ENCODE results near the gene EAF1. TPM values are rescaled to one million over a fixed set of nuclear protein-coding genes. Genes with fewer than 3 reads are reported as not detected.

EAF1 gene
- polyA plus RNA-seq, 2 donors = 3.2 to 6.3 TPM

GRCh38 chr3:15443826-15444524, 16.6 kb downstream of the EAF1 start:
- WGBS, 2 donors = 78 to 84% methylated on average over 4 of the region's 4 CpGs
- Histone ChIP-seq H3K4me3 (ENCODE audit: low read depth in 1 of 2, low read length in 2 of 2) (no peak overlapping the region), H3K4me1 (ENCODE audit: control insufficient read depth in 2 of 2, insufficient read depth in 2 of 2, low read length in 1 of 2) (no peaks in the 10 kb centered on the region), H3K9me3 (ENCODE audit: control insufficient read depth in 2 of 2, insufficient read depth in 1 of 2, low read depth in 1 of 2, low read length in 1 of 2) (no peaks in the 10 kb centered on the region), H3K27me3 (ENCODE audit: control insufficient read depth in 1 of 2, insufficient read depth in 2 of 2, low read length in 2 of 2) (no peaks in the 10 kb centered on the region), H3K36me3 (ENCODE audit: control insufficient read depth in 2 of 2, insufficient read depth in 2 of 2, low read length in 1 of 2) (peaks cover 16% of the 10 kb centered on the region in 2 donors), H3K27ac (ENCODE audit: low read depth in 2 of 2, low read length in 1 of 2) (no peak overlapping the region)

- Histone ChIP-seq H3K9me3 (ENCODE audit: control insufficient read depth in 2 of 2, insufficient read depth in 1 of 2, low read depth in 1 of 2, low read length in 1 of 2) (no peaks in the 10 kb centered on the region), H3K27me3 (ENCODE audit: control insufficient read depth in 1 of 2, insufficient read depth in 2 of 2, low read length in 2 of 2) (no peaks in the 10 kb centered on the region), H3K4me3 (ENCODE audit: low read depth in 1 of 2, low read length in 2 of 2) (no peak overlapping the region), H3K4me1 (ENCODE audit: control insufficient read depth in 2 of 2, insufficient read depth in 2 of 2, low read length in 1 of 2) (no peaks in the 10 kb centered on the region), H3K27ac (ENCODE audit: low read depth in 2 of 2, low read length in 1 of 2) (no peak overlapping the region), H3K36me3 (ENCODE audit: control insufficient read depth in 2 of 2, insufficient read depth in 2 of 2, low read length in 1 of 2) (no peaks in the 10 kb centered on the region)
- 88 to 91% methylated on average over 3 of the region's 3 CpGs for WGBS, 2 donors
These were observed 22.3 kb downstream of the EAF1 start for GRCh38 chr3:15449489-15450224.

GRCh38 chr3:15450438-15451215, 23.2 kb downstream of the EAF1 start:
- H3K27me3 ChIP-seq (ENCODE audit: control insufficient read depth in 1 of 2, insufficient read depth in 2 of 2, low read length in 2 of 2) = no peaks in the 10 kb centered on the region
- WGBS, 2 donors = 91 to 95% methylated on average over 12 of the region's 12 CpGs

GRCh38 chr3:15451216-15452113, 24.1 kb downstream of the EAF1 start:
- Histone ChIP-seq H3K9me3 (ENCODE audit: control insufficient read depth in 2 of 2, insufficient read depth in 1 of 2, low read depth in 1 of 2, low read length in 1 of 2) (no peaks in the 10 kb centered on the region), H3K4me1 (ENCODE audit: control insufficient read depth in 2 of 2, insufficient read depth in 2 of 2, low read length in 1 of 2) (no peaks in the 10 kb centered on the region), H3K27me3 (ENCODE audit: control insufficient read depth in 1 of 2, insufficient read depth in 2 of 2, low read length in 2 of 2) (no peaks in the 10 kb centered on the region), H3K4me3 (ENCODE audit: low read depth in 1 of 2, low read length in 2 of 2) (no peak overlapping the region), H3K27ac (ENCODE audit: low read depth in 2 of 2, low read length in 1 of 2) (no peak overlapping the region), H3K36me3 (ENCODE audit: control insufficient read depth in 2 of 2, insufficient read depth in 2 of 2, low read length in 1 of 2) (no peaks in the 10 kb centered on the region)
- 92% methylated on average over 18 of the region's 18 CpGs for WGBS, 2 donors

More at GRCh38 chr3:15450438-15451215, 23.2 kb downstream of the EAF1 start:
- H3K4me3 ChIP-seq (ENCODE audit: low read depth in 1 of 2, low read length in 2 of 2) = no peak overlapping the region
- H3K27ac ChIP-seq (ENCODE audit: low read depth in 2 of 2, low read length in 1 of 2) = no peak overlapping the region
- no peaks in the 10 kb centered on the region for H3K9me3 ChIP-seq (ENCODE audit: control insufficient read depth in 2 of 2, insufficient read depth in 1 of 2, low read depth in 1 of 2, low read length in 1 of 2)
- H3K36me3 ChIP-seq (ENCODE audit: control insufficient read depth in 2 of 2, insufficient read depth in 2 of 2, low read length in 1 of 2) = no peaks in the 10 kb centered on the region
- no peaks in the 10 kb centered on the region for H3K4me1 ChIP-seq (ENCODE audit: control insufficient read depth in 2 of 2, insufficient read depth in 2 of 2, low read length in 1 of 2)

GRCh38 chr3:15452156-15452555, 24.8 kb downstream of the EAF1 start:
- no peak overlapping the region for H3K4me3 ChIP-seq (ENCODE audit: low read depth in 1 of 2, low read length in 2 of 2)
- 83 to 89% methylated on average over 9 of the region's 9 CpGs for WGBS, 2 donors

GRCh38 chr3:15452961-15453360, 25.6 kb downstream of the EAF1 start:
- Histone ChIP-seq H3K9me3 (ENCODE audit: control insufficient read depth in 2 of 2, insufficient read depth in 1 of 2, low read depth in 1 of 2, low read length in 1 of 2) (no peaks in the 10 kb centered on the region), H3K36me3 (ENCODE audit: control insufficient read depth in 2 of 2, insufficient read depth in 2 of 2, low read length in 1 of 2) (no peaks in the 10 kb centered on the region), H3K27ac (ENCODE audit: low read depth in 2 of 2, low read length in 1 of 2) (no peak overlapping the region), H3K4me1 (ENCODE audit: control insufficient read depth in 2 of 2, insufficient read depth in 2 of 2, low read length in 1 of 2) (no peaks in the 10 kb centered on the region), H3K4me3 (ENCODE audit: low read depth in 1 of 2, low read length in 2 of 2) (no peak overlapping the region), H3K27me3 (ENCODE audit: control insufficient read depth in 1 of 2, insufficient read depth in 2 of 2, low read length in 2 of 2) (no peaks in the 10 kb centered on the region)
- WGBS, 2 donors = 85 to 92% methylated on average over 5 of the region's 5 CpGs

More at GRCh38 chr3:15452156-15452555, 24.8 kb downstream of the EAF1 start:
- Histone ChIP-seq H3K9me3 (ENCODE audit: control insufficient read depth in 2 of 2, insufficient read depth in 1 of 2, low read depth in 1 of 2, low read length in 1 of 2) (no peaks in the 10 kb centered on the region), H3K36me3 (ENCODE audit: control insufficient read depth in 2 of 2, insufficient read depth in 2 of 2, low read length in 1 of 2) (no peaks in the 10 kb centered on the region), H3K27ac (ENCODE audit: low read depth in 2 of 2, low read length in 1 of 2) (no peak overlapping the region), H3K27me3 (ENCODE audit: control insufficient read depth in 1 of 2, insufficient read depth in 2 of 2, low read length in 2 of 2) (no peaks in the 10 kb centered on the region), H3K4me1 (ENCODE audit: control insufficient read depth in 2 of 2, insufficient read depth in 2 of 2, low read length in 1 of 2) (no peaks in the 10 kb centered on the region)

- H3K36me3 ChIP-seq (ENCODE audit: control insufficient read depth in 2 of 2, insufficient read depth in 2 of 2, low read length in 1 of 2) = no peaks in the 10 kb centered on the region
- no peaks in the 10 kb centered on the region for H3K9me3 ChIP-seq (ENCODE audit: control insufficient read depth in 2 of 2, insufficient read depth in 1 of 2, low read depth in 1 of 2, low read length in 1 of 2)
- no peaks in the 10 kb centered on the region for H3K4me1 ChIP-seq (ENCODE audit: control insufficient read depth in 2 of 2, insufficient read depth in 2 of 2, low read length in 1 of 2)
- no peaks in the 10 kb centered on the region for H3K27me3 ChIP-seq (ENCODE audit: control insufficient read depth in 1 of 2, insufficient read depth in 2 of 2, low read length in 2 of 2)
- H3K27ac ChIP-seq (ENCODE audit: low read depth in 2 of 2, low read length in 1 of 2) = no peak overlapping the region
- no peak overlapping the region for H3K4me3 ChIP-seq (ENCODE audit: low read depth in 1 of 2, low read length in 2 of 2)
- 74 to 81% methylated on average over 8 of the region's 8 CpGs for WGBS, 2 donors
These were observed 26.1 kb downstream of the EAF1 start for GRCh38 chr3:15453501-15453900.

- 77 to 85% methylated on average over 9 of the region's 9 CpGs for WGBS, 2 donors
- no peaks in the 10 kb centered on the region for H3K27me3 ChIP-seq (ENCODE audit: control insufficient read depth in 1 of 2, insufficient read depth in 2 of 2, low read length in 2 of 2)
- no peaks in the 10 kb centered on the region for H3K36me3 ChIP-seq (ENCODE audit: control insufficient read depth in 2 of 2, insufficient read depth in 2 of 2, low read length in 1 of 2)
These were observed 26.7 kb downstream of the EAF1 start for GRCh38 chr3:15453991-15454625.

More at GRCh38 chr3:15453991-15454625, 26.7 kb downstream of the EAF1 start:
- Histone ChIP-seq H3K4me1 (ENCODE audit: control insufficient read depth in 2 of 2, insufficient read depth in 2 of 2, low read length in 1 of 2) (no peaks in the 10 kb centered on the region), H3K4me3 (ENCODE audit: low read depth in 1 of 2, low read length in 2 of 2) (no peak overlapping the region), H3K9me3 (ENCODE audit: control insufficient read depth in 2 of 2, insufficient read depth in 1 of 2, low read depth in 1 of 2, low read length in 1 of 2) (no peaks in the 10 kb centered on the region), H3K27ac (ENCODE audit: low read depth in 2 of 2, low read length in 1 of 2) (no peak overlapping the region)

Data from esophagus (tissue), 2 donors.